Fibroblast of the aortic adventitia (primary cell): Measurements from ENCODE around the gene MAP3K5. TPM values are rescaled to one million over a fixed set of nuclear protein-coding genes. Genes with fewer than 3 reads are reported as not detected.

Source experiments
- DNase-seq: peaks from one replicate; pipeline ENCODE4 v3.0.0-alpha.2; 2010; ENCODE audit warnings: low read depth
- H3K4me3 ChIP-seq: 2 replicates; pipeline ENCODE4 v1.5.1; 2011; ENCODE audit warnings: low read depth, mild to moderate bottlenecking, control low read depth, low read length, moderate library complexity
- total RNA-seq: library from RNA; depleted of rRNA; stranded (reverse); fragments of >200 nt; gene quantifications from 2 replicates; pipeline ENCODE4 v1.2.3, GENCODE V29; 2012; ENCODE audit warnings: low replicate concordance
- TF ChIP-seq, protein P1 (sequence below): IDR thresholded peaks from 2 replicates; pipeline ENCODE4 v1.5.1; 2011; ENCODE audit warnings: mild to moderate bottlenecking, low read length, control low read depth, inconsistent platforms; ENCODE audit not compliant: insufficient read depth

MAP3K5 gene
- total RNA-seq, 1 donor = 15.5 TPM

- TF ChIP-seq, protein P1, sequence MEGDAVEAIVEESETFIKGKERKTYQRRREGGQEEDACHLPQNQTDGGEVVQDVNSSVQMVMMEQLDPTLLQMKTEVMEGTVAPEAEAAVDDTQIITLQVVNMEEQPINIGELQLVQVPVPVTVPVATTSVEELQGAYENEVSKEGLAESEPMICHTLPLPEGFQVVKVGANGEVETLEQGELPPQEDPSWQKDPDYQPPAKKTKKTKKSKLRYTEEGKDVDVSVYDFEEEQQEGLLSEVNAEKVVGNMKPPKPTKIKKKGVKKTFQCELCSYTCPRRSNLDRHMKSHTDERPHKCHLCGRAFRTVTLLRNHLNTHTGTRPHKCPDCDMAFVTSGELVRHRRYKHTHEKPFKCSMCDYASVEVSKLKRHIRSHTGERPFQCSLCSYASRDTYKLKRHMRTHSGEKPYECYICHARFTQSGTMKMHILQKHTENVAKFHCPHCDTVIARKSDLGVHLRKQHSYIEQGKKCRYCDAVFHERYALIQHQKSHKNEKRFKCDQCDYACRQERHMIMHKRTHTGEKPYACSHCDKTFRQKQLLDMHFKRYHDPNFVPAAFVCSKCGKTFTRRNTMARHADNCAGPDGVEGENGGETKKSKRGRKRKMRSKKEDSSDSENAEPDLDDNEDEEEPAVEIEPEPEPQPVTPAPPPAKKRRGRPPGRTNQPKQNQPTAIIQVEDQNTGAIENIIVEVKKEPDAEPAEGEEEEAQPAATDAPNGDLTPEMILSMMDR = no peak
- H3K4me3 ChIP-seq = no peak overlapping the region
- no peak for DNase-seq
These were observed 215.5 kb downstream of the MAP3K5 start for GRCh38 chr6:136576821-136577220.

- DNase-seq = no peak
- no peak overlapping the region for H3K4me3 ChIP-seq
- TF ChIP-seq, protein P1 = no peak
These were observed 220.8 kb downstream of the MAP3K5 start for GRCh38 chr6:136571496-136571895.

DNA sequence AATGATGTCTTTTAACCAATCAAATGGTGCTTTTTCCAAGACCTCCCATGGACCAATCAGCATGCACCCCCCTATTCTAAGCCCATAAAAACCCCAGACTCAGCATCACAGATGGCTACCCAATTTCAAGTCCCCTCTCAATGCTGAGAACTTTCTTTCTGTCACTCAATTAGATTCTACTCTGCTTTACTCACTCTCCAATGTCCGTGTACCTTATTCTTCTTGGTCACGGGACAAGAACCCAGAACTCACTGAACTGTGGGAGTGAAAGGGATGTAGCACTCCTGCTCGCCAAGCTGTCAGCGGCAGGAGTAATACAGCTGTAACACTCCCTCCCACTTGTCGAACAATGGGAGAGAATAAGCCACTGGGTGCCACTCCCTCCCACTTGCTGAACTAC is 221.2 kb downstream of the MAP3K5 start:
- DNase-seq = no peak
- no peak overlapping the region for H3K4me3 ChIP-seq
- TF ChIP-seq, protein P1 = no peak

GRCh38 chr6:136568129-136568528 is 224.1 kb downstream of the MAP3K5 start:
- no peak overlapping the region for H3K4me3 ChIP-seq
- no peak for DNase-seq
- TF ChIP-seq, protein P1 = no peak

DNA sequence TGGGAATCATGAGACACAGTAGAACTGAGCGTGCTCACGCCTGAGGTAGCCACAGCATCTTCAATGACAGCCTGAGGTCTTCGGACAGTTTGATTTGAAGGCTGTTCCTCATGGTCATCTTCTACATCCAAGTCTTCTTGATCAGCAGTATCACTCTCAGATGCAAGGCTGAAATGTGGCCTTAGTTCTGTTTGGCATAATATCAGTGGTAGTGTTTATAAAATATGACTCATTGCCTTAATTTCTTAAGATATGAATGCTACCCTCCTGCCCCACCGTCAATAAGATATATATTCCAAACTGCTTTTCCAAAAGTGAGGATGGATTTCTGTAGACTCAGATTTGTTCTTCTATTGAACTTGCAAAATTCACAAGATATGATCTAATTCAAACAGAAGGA is 224.6 kb downstream of the MAP3K5 start:
- no peak overlapping the region for H3K4me3 ChIP-seq
- DNase-seq = no peak
- TF ChIP-seq, protein P1 = no peak

GRCh38 chr6:136566851-136567250 is 225.4 kb downstream of the MAP3K5 start:
- H3K4me3 ChIP-seq = no peak overlapping the region
- no peak for DNase-seq
- TF ChIP-seq, protein P1 = no peak

GRCh38 chr6:136566007-136566487 is 226.2 kb downstream of the MAP3K5 start:
- no peak for DNase-seq
- H3K4me3 ChIP-seq = no peak overlapping the region
- TF ChIP-seq, protein P1 = no peak
